ENCODE data around the gene CLEC2D.
A peak's percentile ranks its signal among the peaks of the same experiment; 100 is the strongest.
"Not testable (repeated sequence)": the region's sequence is repeated elsewhere in the genome, so short reads cannot be mapped to it uniquely, and the experiment has no call there.

CLEC2D gene

DNA sequence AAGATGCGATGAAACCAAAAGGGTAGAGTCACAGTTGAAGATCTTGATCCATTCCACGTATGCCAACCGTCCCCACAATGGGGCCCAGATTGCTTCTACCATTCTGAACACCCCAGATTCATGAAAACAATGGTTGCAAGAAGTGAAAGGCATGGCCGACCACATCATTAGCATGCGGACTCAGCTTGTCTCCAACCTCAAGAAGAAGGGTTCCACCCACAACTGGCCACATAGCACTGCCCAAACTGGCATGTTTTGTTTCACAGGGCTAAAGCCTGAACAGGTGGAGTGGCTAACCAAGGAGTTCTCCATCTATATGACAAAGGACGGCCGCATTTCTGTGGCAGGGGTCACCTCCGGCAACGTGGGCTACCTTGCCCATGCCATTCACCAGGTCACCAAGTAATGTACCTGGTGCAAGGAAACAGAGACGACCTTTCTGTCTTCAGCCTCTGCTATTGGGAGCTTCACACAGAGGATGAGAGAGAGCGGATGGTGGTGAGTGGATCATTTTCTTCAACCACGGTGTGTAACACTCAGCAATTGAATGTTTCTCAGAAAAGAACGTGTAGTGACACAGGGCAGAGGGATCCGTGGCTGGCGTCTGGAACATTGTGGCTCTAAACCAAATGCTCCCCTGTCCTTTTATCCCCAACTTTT, 26.8 kb upstream of the CLEC2D start:
- Histone ChIP-seq H3K4me1 (ENCODE audit: control insufficient read depth in 2 of 2, insufficient read depth in 2 of 2, low read length in 2 of 2) (peaks cover 5 to 8% of the 10 kb centered on the region in 2 donors), H3K27ac (ENCODE audit: low read depth in 2 of 2, low read length in 2 of 2) (no peak overlapping the region), H3K4me3 (ENCODE audit: low read length in 2 of 2) (no peak overlapping the region), H3K27me3 (ENCODE audit: control insufficient read depth in 2 of 2, insufficient read depth in 2 of 2, low read length in 2 of 2) (no peaks in the 10 kb centered on the region), H3K9ac (ENCODE audit: low read depth in 1 of 2, low read length in 2 of 2) (no peak overlapping the region), H3K9me3 (ENCODE audit: control insufficient read depth in 2 of 2, low read length in 2 of 2) (peaks cover 0 to 2% of the 10 kb centered on the region in 2 donors), H3K36me3 (ENCODE audit: control insufficient read depth in 2 of 2, insufficient read depth in 2 of 2, low read length in 2 of 2) (no peaks in the 10 kb centered on the region)

DNA sequence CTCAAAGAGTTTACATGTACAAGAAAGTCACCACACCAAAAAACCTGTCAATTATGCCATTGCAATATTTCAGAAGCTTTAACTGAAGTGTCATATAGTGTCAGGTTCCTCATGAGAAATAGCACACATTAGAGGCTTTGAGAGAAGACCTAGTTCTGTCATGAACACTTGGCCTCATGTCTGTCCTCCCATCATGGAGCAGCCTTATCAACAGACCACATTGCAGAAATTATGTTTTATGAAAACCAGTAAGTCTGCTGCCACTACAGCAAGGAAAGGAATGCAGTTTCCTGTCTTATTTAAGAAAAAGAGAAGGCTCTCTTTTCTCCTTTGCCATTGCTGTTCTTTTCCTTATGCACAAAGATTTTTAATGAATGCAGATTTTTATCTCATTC, 26.2 kb upstream of the CLEC2D start:
- no peaks in the 10 kb centered on the region for H3K27me3 ChIP-seq (ENCODE audit: control insufficient read depth in 2 of 2, insufficient read depth in 2 of 2, low read length in 2 of 2)
- H3K36me3 ChIP-seq (ENCODE audit: control insufficient read depth in 2 of 2, insufficient read depth in 2 of 2, low read length in 2 of 2) = no peaks in the 10 kb centered on the region
- H3K4me1 ChIP-seq (ENCODE audit: control insufficient read depth in 2 of 2, insufficient read depth in 2 of 2, low read length in 2 of 2) = peaks cover 6 to 9% of the 10 kb centered on the region in 2 donors
- peaks cover 0 to 2% of the 10 kb centered on the region in 2 donors for H3K9me3 ChIP-seq (ENCODE audit: control insufficient read depth in 2 of 2, low read length in 2 of 2)
- no peak overlapping the region for H3K27ac ChIP-seq (ENCODE audit: low read depth in 2 of 2, low read length in 2 of 2)
- no peak overlapping the region for H3K9ac ChIP-seq (ENCODE audit: low read depth in 1 of 2, low read length in 2 of 2)
- H3K4me3 ChIP-seq (ENCODE audit: low read length in 2 of 2) = no peak overlapping the region

DNA sequence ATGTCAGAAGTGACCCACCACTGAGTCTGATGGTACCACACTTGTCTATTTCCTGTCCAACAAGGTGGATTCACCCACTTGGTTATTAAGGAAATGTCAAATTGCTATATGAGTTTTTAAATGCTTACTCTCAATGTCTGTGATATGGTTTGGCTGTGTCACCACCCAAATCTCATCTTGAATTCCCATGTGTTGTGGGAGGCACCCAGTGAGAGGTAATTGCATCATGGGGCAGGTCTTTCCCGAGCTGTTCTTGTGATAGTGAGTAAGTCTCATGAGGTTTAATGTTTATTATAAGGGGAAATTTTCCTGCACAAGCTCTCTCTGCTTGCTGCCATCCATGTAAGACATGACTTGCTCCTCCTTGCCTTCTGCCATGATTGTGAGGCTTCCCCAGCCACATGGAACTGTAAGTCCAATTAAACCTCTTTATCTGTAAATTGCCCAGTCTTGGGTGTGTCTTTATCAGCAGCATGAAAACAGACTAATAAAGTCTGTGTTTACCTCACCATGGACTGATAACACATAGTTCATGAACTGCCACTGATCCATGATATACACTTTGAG, 24.4 kb upstream of the CLEC2D start:
- not testable (repeated sequence) for H3K9ac ChIP-seq (ENCODE audit: low read depth in 1 of 2, low read length in 2 of 2); H3K9me3 ChIP-seq (ENCODE audit: control insufficient read depth in 2 of 2, low read length in 2 of 2); H3K36me3 ChIP-seq (ENCODE audit: control insufficient read depth in 2 of 2, insufficient read depth in 2 of 2, low read length in 2 of 2); H3K4me3 ChIP-seq (ENCODE audit: low read length in 2 of 2); H3K27me3 ChIP-seq (ENCODE audit: control insufficient read depth in 2 of 2, insufficient read depth in 2 of 2, low read length in 2 of 2); H3K4me1 ChIP-seq (ENCODE audit: control insufficient read depth in 2 of 2, insufficient read depth in 2 of 2, low read length in 2 of 2); H3K27ac ChIP-seq (ENCODE audit: low read depth in 2 of 2, low read length in 2 of 2)

DNA sequence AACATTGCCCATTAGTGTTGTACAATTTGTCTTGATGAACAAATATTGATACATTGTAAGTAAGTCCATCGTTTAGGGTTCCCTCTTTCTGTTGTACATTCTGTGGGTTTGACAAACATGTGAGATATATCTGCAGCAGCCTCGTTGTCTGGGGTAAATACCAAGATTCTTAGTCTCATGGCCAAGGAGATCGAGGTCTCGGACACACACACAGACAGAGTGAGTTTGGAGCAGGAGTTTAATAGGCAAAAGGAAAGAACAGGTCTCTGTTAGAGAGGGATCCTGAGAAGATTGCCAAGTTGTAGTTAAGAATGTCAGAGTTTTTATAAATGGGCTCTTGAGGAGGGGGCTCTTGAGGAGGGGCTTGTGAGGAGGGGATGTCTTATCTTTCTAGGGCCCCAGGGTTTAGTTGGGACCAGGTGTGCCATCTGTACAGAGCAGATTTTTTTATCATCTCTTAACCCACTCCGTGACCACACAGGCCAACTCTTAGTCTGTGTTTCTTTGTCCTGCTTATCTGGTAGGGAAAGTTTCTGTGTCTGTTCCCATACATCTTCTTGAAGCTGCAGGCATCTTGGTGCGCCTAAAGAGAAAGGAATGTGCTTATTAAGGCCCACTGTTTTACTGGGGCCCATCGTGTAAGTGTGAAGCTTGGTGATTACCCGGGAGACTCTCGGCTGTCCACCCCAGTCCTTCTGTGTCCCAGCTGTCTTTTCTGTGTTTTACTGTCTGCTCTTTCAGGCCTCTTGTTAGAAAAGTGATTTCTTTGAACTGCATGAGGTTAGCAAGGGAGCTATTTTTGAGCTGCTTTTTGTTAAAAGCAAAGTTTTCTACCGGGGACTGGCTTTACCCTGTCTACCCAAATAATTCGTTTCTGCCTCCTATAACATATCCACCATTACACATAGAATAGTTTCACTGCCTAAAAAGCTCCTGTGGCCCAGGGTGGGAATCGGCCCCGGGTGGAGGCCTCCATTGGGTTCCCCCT, 22.4 kb upstream of the CLEC2D start:
- peak overlapping the region; percentile 70 to 84 for H3K9ac ChIP-seq (ENCODE audit: low read depth in 1 of 2, low read length in 2 of 2)
- peaks cover 9 to 13% of the 10 kb centered on the region in 2 donors for H3K4me1 ChIP-seq (ENCODE audit: control insufficient read depth in 2 of 2, insufficient read depth in 2 of 2, low read length in 2 of 2)
- peak overlapping the region; percentile 68 to 93 for H3K4me3 ChIP-seq (ENCODE audit: low read length in 2 of 2)
- H3K27ac ChIP-seq (ENCODE audit: low read depth in 2 of 2, low read length in 2 of 2) = peak overlapping the region; percentile 83 to 91
- H3K27me3 ChIP-seq (ENCODE audit: control insufficient read depth in 2 of 2, insufficient read depth in 2 of 2, low read length in 2 of 2) = no peaks in the 10 kb centered on the region
- H3K9me3 ChIP-seq (ENCODE audit: control insufficient read depth in 2 of 2, low read length in 2 of 2) = peaks cover 0 to 2% of the 10 kb centered on the region in 2 donors
- H3K36me3 ChIP-seq (ENCODE audit: control insufficient read depth in 2 of 2, insufficient read depth in 2 of 2, low read length in 2 of 2) = no peaks in the 10 kb centered on the region

DNA sequence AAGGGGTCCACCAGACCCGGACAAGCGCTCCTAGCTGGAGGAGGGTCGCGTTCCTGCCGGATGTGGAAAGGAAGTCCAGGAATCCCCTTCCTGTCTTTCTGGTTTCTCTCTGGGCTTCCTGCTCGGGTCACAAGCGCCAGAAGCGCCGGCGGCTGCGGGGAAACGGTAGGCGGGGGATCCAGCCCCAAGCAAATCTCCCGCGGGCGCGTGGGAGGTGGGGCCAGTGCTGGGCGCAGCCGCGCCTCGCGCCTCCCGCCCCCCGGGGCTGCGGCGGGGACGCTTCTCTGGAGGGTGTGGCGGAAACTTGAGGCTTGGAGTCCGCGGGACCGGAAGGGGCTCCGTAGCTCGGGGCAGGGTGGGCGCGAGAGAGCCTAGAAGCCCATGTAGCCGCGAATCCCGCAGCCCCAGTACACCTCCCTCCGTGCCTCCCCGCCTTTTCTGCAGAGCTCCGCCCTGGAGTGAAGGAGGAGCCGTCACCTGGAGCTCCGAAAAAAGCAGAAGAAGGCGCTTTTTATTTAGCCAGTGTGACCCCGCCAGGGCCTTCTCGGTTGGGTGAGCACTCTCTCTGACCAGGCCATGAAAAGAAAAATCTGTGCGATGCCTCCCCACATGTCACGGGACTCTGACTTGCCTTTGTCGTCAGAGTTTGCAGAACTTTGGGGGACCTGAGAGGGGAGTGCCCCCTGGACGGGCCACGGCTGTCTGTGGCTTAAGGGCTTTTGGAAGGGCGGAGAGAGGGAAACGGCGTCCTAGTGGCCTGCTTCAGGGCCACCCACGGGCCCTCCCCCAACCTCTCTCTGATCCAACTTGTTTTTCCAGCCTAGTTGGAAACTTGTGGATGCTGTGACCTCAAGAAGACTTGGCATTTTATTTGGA, 21.4 kb upstream of the CLEC2D start:
- peaks cover 0 to 2% of the 10 kb centered on the region in 2 donors for H3K9me3 ChIP-seq (ENCODE audit: control insufficient read depth in 2 of 2, low read length in 2 of 2)
- H3K4me3 ChIP-seq (ENCODE audit: low read length in 2 of 2) = peak overlapping the region; percentile 68 to 93
- H3K27ac ChIP-seq (ENCODE audit: low read depth in 2 of 2, low read length in 2 of 2) = peak overlapping the region; percentile 83 to 91
- H3K27me3 ChIP-seq (ENCODE audit: control insufficient read depth in 2 of 2, insufficient read depth in 2 of 2, low read length in 2 of 2) = no peaks in the 10 kb centered on the region
- H3K9ac ChIP-seq (ENCODE audit: low read depth in 1 of 2, low read length in 2 of 2) = peak overlapping the region; percentile 84 to 86
- H3K36me3 ChIP-seq (ENCODE audit: control insufficient read depth in 2 of 2, insufficient read depth in 2 of 2, low read length in 2 of 2) = no peaks in the 10 kb centered on the region
- peaks cover 9 to 13% of the 10 kb centered on the region in 2 donors for H3K4me1 ChIP-seq (ENCODE audit: control insufficient read depth in 2 of 2, insufficient read depth in 2 of 2, low read length in 2 of 2)

DNA sequence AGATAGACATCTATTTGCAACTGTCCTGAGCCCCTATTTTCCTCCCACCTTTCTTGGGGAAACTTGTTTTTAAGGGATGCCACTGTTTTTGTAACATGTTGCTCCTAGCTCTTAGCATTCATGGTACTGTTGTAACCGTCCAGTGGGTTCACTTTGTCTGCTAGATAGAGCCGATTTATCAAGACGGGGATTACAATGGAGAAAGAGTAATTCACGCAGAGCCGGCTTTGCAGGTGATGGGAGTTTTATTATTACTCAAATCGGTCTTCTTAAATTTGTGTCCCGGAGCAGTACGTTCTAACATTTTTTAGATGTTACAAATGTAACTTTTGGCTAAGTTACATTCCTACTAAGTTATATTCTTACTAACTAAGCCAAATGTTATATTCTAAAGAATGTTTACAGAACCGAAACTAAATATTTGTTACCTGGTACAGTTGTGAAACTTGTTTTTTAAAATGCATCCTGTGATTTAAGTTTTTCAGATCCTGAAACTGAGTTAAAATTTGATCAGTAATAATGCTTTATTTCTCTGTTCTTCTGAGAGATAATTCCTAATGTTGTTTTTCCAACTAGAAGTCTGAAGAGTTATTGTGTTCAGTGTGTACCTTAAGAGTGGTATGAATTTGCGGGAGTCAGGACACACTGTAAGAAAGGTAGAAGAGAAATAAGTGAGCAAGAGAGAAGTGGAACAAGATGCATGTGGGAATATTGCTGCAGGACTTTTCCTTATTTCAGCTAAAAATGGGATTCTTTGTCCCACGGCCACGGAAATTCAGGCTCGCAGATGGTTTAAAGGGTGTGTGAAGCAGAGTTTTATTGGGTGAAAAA, 20.6 kb upstream of the CLEC2D start:
- peaks cover 9 to 13% of the 10 kb centered on the region in 2 donors for H3K4me1 ChIP-seq (ENCODE audit: control insufficient read depth in 2 of 2, insufficient read depth in 2 of 2, low read length in 2 of 2)
- H3K4me3 ChIP-seq (ENCODE audit: low read length in 2 of 2) = peak overlapping the region; percentile 68 to 93
- H3K9ac ChIP-seq (ENCODE audit: low read depth in 1 of 2, low read length in 2 of 2) = peak overlapping the region; percentile 84 to 86
- no peaks in the 10 kb centered on the region for H3K27me3 ChIP-seq (ENCODE audit: control insufficient read depth in 2 of 2, insufficient read depth in 2 of 2, low read length in 2 of 2)
- peaks cover 0 to under 1% of the 10 kb centered on the region in 2 donors for H3K36me3 ChIP-seq (ENCODE audit: control insufficient read depth in 2 of 2, insufficient read depth in 2 of 2, low read length in 2 of 2)
- peaks cover 0 to 2% of the 10 kb centered on the region in 2 donors for H3K9me3 ChIP-seq (ENCODE audit: control insufficient read depth in 2 of 2, low read length in 2 of 2)
- H3K27ac ChIP-seq (ENCODE audit: low read depth in 2 of 2, low read length in 2 of 2) = peak overlapping the region; percentile 83 to 91

DNA sequence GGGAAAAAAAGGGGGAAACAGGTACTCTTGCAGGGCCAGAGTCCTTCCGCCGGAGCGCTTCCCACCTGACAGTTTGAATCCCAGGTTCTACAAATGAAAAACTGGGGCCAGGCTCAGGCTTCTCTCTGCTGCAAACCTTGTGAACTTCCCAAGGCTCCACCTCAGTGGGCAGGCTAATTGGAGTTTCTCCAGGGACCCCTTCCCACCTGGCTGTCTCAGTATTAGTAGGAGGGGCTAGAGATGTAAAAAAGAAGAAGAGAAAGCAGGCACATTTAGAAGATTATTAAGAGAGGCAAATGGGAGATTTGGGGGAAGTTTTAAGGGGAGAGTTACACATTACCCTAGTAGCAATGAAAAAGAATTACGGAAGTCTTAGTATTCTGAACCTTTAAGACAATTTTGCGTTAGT, 20.0 kb upstream of the CLEC2D start:
- H3K4me3 ChIP-seq (ENCODE audit: low read length in 2 of 2) = peak overlapping the region; percentile 68 to 93
- peaks cover 0 to 2% of the 10 kb centered on the region in 2 donors for H3K9me3 ChIP-seq (ENCODE audit: control insufficient read depth in 2 of 2, low read length in 2 of 2)
- peak overlapping the region; percentile 84 to 86 for H3K9ac ChIP-seq (ENCODE audit: low read depth in 1 of 2, low read length in 2 of 2)
- peaks cover 9 to 13% of the 10 kb centered on the region in 2 donors for H3K4me1 ChIP-seq (ENCODE audit: control insufficient read depth in 2 of 2, insufficient read depth in 2 of 2, low read length in 2 of 2)
- peak overlapping the region; percentile 83 to 91 for H3K27ac ChIP-seq (ENCODE audit: low read depth in 2 of 2, low read length in 2 of 2)
- peaks cover 0 to 6% of the 10 kb centered on the region in 2 donors for H3K36me3 ChIP-seq (ENCODE audit: control insufficient read depth in 2 of 2, insufficient read depth in 2 of 2, low read length in 2 of 2)
- H3K27me3 ChIP-seq (ENCODE audit: control insufficient read depth in 2 of 2, insufficient read depth in 2 of 2, low read length in 2 of 2) = no peaks in the 10 kb centered on the region

DNA sequence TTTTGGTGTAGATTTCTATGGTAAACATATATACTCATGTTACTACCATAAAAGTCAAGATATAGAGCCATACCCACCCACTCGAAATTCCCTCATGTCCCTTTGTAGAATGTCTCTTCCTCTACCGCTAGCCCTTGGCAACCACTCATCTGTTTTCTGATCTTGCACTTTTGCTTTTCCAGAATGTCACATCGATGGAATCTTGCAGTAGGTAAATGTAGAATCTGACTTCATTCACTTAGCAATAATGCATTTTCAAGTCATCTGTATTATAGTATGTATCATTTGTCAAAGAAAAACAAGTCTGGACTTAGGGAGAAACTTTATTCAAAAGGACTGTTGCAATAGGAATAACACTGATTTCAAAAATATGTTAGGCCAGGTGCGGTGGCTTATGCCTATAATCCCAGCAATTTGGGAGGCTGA, 19.3 kb upstream of the CLEC2D start:
- Histone ChIP-seq H3K4me1 (ENCODE audit: control insufficient read depth in 2 of 2, insufficient read depth in 2 of 2, low read length in 2 of 2) (peaks cover 9 to 13% of the 10 kb centered on the region in 2 donors), H3K4me3 (ENCODE audit: low read length in 2 of 2) (peak overlapping the region; percentile 41 to 93), H3K9ac (ENCODE audit: low read depth in 1 of 2, low read length in 2 of 2) (peak overlapping the region; percentile 46 to 86), H3K36me3 (ENCODE audit: control insufficient read depth in 2 of 2, insufficient read depth in 2 of 2, low read length in 2 of 2) (peaks cover 0 to 13% of the 10 kb centered on the region in 2 donors), H3K27ac (ENCODE audit: low read depth in 2 of 2, low read length in 2 of 2) (peak overlapping the region; percentile 83 to 91), H3K27me3 (ENCODE audit: control insufficient read depth in 2 of 2, insufficient read depth in 2 of 2, low read length in 2 of 2) (no peaks in the 10 kb centered on the region), H3K9me3 (ENCODE audit: control insufficient read depth in 2 of 2, low read length in 2 of 2) (no peaks in the 10 kb centered on the region)

All from mucosa of rectum (tissue), 2 donors.